Breast epithelium (tissue), 3 donors: Measurements from ENCODE around the gene HSP90B1.

ENCODE experiments used
- CTCF ChIP-seq, 3 donors: fragments of 450-650 bp; IDR thresholded peaks; one replicate each; pipeline ENCODE4 v1.5.1; 2016 to 2017; ENCODE audit warnings: antibody characterized with exemption in 3 of 3, mild to moderate bottlenecking in 3 of 3, moderate library complexity in 3 of 3
- POLR2A ChIP-seq: fragments of 450-650 bp; IDR thresholded peaks from one replicate; pipeline ENCODE4 v1.6.1; 2016; ENCODE audit warnings: antibody characterized with exemption, mild to moderate bottlenecking, moderate library complexity
- POLR2AphosphoS5 ChIP-seq, 3 donors: sonication (generic); formaldehyde crosslinking; IDR thresholded peaks; one replicate each; pipeline ENCODE4 v1.6.1; 2017; ENCODE audit warnings: antibody characterized with exemption in 3 of 3

- TF ChIP-seq CTCF (IDR thresholded peaks at IDR 0.05): no peak
- TF ChIP-seq POLR2AphosphoS5 (IDR thresholded peaks at IDR 0.05): no peak
- TF ChIP-seq POLR2A: no peak
These were observed 34.6 kb downstream of the HSP90B1 start for GRCh38 chr12:103964805-103965204.
